ENCODE data around the gene GPR157.
A peak's percentile ranks its signal among the peaks of the same experiment; 100 is the strongest.
"Not testable (repeated sequence)": the region's sequence is repeated elsewhere in the genome, so short reads cannot be mapped to it uniquely, and the experiment has no call there.

The GPR157 gene

DNA sequence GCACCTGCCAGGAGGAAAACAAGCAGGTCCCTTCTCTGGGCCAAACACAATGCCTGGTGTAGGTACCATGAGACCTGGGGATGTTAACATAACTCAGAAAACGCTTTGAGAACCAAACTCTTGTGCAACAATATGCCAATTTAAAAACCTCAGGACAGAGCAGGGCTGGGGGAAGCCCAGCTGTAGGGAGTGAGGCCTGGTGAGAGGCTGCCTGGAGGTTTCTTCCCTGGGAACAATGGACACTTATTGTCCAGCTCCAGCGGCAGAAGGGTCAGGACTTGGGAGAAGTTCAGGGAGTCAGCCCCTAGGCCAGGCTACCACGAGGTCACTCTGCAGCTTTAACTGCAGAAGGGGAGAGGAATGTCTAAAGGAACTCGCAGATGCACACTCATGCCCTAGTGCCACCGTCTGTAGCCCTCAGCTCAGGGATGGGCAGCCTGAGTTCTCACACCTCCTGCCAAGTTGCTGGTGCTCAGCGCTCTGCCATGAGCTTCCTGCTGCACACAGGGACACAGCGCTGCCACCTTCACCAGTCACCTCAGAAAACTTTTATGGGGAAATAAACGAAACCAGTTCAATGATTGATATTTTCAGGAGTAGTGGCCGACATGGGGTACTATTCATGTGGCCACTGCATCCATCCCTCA, 8.5 kb downstream of the GPR157 start:
- no peak for DNase-seq (ENCODE audit: low read depth in 1 of 2, low spot score in 1 of 2)

DNA sequence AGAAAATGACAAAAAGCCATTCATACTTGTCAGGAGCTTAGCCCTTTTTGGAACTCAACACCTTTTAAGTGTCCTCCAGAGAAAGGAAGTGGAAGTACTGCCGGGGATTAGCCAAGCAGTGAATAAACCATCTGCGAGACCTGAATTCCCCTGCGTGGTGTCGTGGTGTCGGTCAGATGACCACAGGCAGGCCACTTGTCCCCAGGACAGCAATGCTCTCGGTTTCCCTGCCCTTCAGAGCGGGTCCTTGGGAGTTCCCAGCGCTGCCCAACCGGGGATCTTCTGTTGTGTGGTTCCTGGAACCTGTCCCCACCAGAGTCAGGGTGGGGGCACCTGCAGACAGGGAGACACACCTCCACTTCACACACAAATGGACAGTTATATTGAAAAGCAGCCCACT, 9.2 kb downstream of the GPR157 start:
- no peak for DNase-seq (ENCODE audit: low read depth in 1 of 2, low spot score in 1 of 2)

- DNase-seq (ENCODE audit: low read depth in 1 of 2, low spot score in 1 of 2), result no peak
Measured at GRCh38 chr1:9118186-9118585, 10.7 kb downstream of the GPR157 start.

- DNase-seq (ENCODE audit: low read depth in 1 of 2, low spot score in 1 of 2), result no peak
Measured at GRCh38 chr1:9115351-9116205, 13.3 kb downstream of the GPR157 start.

GRCh38 chr1:9112961-9113880, 15.7 kb downstream of the GPR157 start:
- no peak for DNase-seq (ENCODE audit: low read depth in 1 of 2, low spot score in 1 of 2)

DNA sequence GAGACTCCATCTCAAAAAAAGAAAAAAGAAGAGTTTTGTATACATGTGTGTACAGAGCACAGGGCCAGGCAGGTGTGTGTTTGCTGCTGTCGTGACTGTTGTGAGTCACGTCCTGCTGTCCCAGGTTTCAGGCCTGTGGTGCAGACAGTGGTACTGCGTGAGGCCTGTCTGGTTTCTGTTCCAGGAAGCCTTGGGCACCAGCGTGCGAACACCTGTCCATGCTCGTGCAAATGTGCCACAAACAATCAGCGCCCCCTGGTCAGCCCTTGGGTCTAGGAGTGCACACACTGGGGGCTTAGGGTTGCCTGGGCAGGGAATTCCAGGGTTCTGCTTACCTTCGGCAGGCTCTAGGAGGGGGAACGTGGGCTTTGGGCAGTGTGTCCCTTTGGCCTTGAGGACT, 16.9 kb downstream of the GPR157 start:
- no peak for DNase-seq (ENCODE audit: low read depth in 1 of 2, low spot score in 1 of 2)

DNA sequence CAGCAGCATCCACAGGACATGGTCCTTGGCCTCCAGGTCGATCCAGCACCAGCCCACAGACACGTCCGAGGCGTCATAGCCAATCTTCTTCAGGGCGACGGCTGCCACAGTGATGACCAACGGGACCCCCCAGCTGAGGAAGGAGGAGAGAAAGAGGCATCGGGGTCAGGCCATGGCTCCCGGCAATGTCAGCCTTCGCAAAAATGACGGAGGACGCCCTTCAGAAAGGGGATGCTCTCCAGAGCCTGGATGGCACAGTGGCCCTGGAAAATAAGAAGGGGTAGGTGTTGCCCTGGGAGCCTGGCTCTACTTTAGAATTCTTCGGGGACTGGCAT, 17.6 kb downstream of the GPR157 start:
- no peak for DNase-seq (ENCODE audit: low read depth in 1 of 2, low spot score in 1 of 2)

- peak; percentile 78 to 81 for DNase-seq (ENCODE audit: low read depth in 1 of 2, low spot score in 1 of 2)
Measured at GRCh38 chr1:9110669-9111356, 18.1 kb downstream of the GPR157 start.

DNA sequence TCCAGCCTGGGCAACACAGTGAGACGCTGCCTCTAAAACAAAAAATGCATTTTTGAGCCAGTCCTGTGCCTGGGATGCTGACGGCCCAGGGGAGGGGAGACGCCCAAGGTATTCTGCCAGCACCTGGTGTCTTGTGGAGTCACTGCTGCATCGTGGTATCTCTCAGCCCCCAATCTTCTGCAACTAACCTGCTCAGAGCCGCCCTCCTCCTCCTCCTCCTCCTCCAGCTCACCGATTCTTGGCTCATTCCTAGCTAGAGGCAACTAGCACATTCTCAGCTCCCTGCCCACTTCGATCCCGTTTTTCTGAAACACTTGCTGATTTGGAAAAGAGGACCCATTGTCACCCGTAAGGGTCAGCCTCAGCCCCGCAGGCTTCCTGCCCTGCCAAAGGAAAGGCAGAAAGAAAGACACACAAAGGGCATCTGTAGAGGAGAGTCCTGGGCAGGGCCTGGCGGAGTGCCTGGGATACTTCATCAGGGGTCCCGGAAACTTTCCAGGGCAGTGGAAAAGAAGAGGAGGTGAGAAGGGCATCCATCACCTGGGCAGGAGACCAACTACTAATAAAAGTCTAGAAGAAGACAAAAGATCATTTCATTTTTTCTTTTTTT, 20.7 kb downstream of the GPR157 start:
- DNase-seq (ENCODE audit: low read depth in 1 of 2, low spot score in 1 of 2), result no peak

- no peak for DNase-seq (ENCODE audit: low read depth in 1 of 2, low spot score in 1 of 2)
Measured at GRCh38 chr1:9107136-9107535, 21.8 kb downstream of the GPR157 start.

DNA sequence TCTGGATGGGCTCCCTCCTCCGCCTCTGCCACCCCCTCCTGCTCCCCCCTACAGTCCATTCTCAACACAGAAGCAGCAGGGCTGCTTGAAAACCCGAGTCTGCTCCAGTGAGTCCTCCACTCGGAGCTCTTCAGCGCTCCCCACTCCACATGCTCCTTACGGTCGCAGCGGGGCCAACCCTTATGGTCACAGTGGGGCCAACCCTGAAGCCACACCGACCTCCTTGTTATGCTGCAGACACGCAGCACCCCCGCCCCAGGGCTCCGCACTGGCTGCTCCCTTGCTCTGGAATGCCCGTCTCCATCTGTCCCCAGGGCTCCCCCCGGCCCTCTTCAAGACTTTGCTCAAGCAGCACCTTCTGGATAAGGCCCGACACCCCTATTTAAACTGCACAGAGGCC, 22.6 kb downstream of the GPR157 start:
- DNase-seq (ENCODE audit: low read depth in 1 of 2, low spot score in 1 of 2), result no peak

DNA sequence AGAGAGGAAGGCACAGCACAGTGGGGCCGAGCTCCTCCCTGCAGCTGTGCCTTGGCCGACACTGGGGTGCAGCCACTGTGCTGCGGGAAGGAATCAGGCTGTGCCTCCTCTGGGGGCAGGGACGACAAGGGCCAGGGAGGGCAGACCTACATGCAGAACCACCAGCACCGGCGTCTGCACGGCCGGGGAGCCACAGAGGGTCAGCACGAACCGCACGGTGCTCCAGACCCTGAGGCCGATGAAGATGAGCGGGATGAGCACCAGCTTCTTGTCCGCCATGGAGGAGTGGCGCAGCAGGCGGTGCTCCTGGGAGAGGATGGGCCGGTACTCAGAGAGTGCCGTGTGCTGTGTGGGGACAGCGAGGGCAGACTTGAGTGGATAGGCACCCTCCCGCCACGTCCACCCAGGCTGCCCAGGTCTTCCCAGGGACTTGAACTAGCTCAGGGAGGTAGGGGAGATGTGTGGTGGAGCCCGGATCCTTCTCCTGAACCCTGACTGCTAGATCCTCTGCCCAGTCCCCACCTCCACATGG, 23.5 kb downstream of the GPR157 start:
- DNase-seq (ENCODE audit: low read depth in 1 of 2, low spot score in 1 of 2), result no peak

- no peak for DNase-seq (ENCODE audit: low read depth in 1 of 2, low spot score in 1 of 2)
Measured at GRCh38 chr1:9101510-9102146, 27.3 kb downstream of the GPR157 start.

- no peak for DNase-seq (ENCODE audit: low read depth in 1 of 2, low spot score in 1 of 2)
Measured at GRCh38 chr1:9100471-9101043, 28.3 kb downstream of the GPR157 start.

DNA sequence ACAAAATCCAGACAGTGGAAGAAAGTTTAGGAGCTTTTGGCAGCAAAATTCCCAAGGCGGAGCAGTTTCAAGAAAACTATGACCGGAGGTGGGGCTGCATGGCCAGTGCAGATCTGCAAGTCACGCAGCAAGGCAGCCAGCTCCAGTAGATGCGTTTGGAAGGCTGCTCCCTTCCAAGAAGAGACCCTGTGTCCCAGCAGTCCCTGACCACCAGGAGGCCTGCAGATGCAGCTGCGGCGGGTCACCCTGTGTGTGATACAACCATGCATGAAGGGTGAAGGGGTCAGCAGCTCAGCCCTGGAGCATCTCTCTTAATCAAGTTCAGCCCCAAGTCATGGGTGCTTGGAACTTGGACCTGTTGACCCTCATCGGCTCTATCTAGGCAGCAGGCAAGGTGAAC, 29.3 kb downstream of the GPR157 start:
- DNase-seq (ENCODE audit: low read depth in 1 of 2, low spot score in 1 of 2), result no peak

DNA sequence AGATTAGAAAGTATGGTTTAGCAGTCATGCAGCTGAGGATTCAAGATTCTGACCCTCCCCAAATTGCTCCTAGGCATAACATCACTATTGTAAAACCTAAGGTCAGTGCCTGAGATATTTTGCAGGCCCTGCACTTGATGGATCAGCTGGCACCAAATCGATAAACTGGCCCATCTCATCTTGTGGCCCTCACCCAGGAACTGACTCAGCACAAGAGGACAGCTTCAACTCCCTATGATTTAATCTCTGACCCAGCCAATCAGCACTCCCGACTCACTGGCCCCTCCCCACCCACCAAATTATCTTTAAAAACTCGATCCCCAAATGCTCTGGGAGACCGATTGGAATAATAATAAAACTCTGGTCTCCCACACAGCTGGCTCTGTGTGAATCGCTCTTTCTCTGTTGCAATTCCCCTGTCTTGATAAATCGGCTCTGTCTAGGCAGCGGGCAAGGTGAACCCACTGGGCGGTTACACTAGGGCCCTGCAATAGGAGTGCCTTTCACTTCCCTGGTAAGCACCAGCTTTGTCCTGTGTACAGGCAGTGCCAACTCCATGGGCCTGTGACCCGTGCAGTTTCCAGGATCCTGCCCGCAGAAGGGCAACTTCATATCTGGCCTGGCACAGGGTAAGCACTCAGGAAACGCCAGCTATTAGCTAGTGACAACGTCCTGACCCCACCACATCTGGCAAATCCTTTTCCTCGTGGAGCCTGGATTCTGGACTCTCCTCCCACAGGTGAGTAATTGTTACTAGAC, 30.8 kb downstream of the GPR157 start:
- no peak for DNase-seq (ENCODE audit: low read depth in 1 of 2, low spot score in 1 of 2)

DNA sequence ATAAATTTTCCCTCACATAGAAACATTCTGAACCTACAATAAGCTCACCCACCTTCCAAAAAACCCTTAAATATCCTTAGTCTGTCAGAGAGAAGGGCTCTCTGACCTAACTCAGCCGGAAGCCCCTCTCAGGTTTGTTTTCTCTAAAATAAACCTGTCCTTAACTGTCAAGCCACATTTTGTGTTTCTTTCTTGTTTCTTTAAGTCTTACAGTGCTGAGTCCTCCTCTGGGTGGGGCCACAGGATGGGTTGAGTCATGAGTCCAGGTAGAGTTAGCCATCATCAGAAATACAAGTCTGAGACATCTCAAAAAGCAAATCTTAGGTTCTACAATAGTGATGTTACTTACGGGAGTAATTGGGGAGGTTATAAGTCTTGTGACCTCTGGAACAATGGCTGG, 33.1 kb downstream of the GPR157 start:
- DNase-seq (ENCODE audit: low read depth in 1 of 2, low spot score in 1 of 2), result no peak

DNA sequence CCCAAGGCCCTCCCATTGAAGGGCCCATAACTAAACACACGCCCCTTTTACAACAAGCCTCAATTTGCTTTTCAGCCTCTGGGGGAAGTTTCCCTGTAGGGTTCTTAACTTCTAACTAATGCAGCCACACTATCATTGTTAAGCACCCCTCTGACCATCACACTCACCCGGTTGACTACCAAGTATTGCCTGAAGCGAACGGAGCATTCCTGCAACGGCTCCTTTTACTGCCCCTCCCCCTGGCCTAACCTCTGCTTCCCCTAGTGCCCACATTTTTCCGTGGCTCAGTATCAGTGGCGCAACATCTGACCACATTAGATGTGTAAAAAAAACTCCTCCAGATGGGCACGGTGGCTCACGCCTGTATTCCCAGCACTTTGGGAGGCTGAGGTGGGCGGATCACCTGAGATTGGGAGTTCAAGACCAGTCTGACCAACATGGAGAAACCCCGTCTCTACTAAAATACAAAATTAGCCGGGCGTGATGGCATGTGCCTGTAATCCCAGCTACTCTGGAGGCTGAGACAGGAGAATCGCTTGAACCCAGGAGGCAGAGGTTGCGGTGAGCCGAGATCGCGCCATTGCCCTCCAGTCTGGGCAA, 34.8 kb downstream of the GPR157 start:
- DNase-seq (ENCODE audit: low read depth in 1 of 2, low spot score in 1 of 2), result not testable (repeated sequence)

DNA sequence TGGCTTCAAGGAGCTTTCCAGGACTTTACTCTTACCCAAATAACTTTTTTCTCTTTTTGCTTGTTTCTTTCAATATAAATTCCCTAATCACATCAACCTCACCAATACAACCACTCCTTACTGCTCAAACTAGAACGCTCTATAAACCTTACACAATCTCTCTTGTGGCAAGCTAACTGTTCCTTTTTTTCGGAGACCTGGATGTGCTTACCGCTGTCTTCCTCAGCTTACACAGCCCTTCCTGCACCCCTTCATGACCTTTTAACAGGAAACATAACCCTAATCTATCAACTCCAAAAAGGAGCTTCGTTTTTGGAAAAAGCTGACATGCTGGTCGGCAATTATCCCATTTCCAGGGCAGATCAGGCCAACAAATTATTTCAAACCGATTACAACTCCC, 35.3 kb downstream of the GPR157 start:
- DNase-seq (ENCODE audit: low read depth in 1 of 2, low spot score in 1 of 2), result no peak
